ENCODE results near the gene EFCAB11.

GRCh38 chr14:89978656-89979055 lies 24.1 kb upstream of the EFCAB11 start:
- TF ChIP-seq CTCF (IDR thresholded peaks at IDR 0.05) (no peak), POLR2A (IDR thresholded peaks at IDR 0.05) (no peak)
